GM23338 (cell line): ENCODE data around the gene SLC8B1. TPM values are rescaled to one million over a fixed set of nuclear protein-coding genes. Genes with fewer than 3 reads are reported as not detected.

Experiments used
- ATAC-seq: fragments of 200-7000 bp; cut with Tn5 transposase; 3 replicates; pipeline ENCODE4 v1.9.1; 2020
- DNase-seq: peaks from one replicate; pipeline ENCODE4 v3.0.0-alpha.2; 2015; ENCODE audit warnings: low spot score
- H2AFZ ChIP-seq: fragments of 200-600 bp; sonication (generic); 2 replicates; pipeline ENCODE4 v1.8.0; 2016; ENCODE audit warnings: antibody characterized with exemption, mild to moderate bottlenecking, moderate library complexity
- H3F3A ChIP-seq: fragments of 200-600 bp; sonication (generic); replicated peaks from 2 replicates; pipeline ENCODE4 v1.8.0; 2017; ENCODE audit warnings: antibody characterized with exemption, mixed run types, low read depth
- H3K27ac ChIP-seq: fragments of 200-600 bp; sonication (generic); 2 replicates; pipeline ENCODE4 v1.6.1; 2016; ENCODE audit warnings: low read depth
- H3K27me3 ChIP-seq: fragments of 200-600 bp; sonication (generic); 2 replicates; pipeline ENCODE4 v1.8.0; 2016; ENCODE audit warnings: mild to moderate bottlenecking, mixed run types, moderate library complexity; ENCODE audit not compliant: insufficient read depth
- H3K36me3 ChIP-seq: fragments of 200-600 bp; sonication (generic); 2 replicates; pipeline ENCODE4 v1.8.0; 2016; ENCODE audit warnings: mild to moderate bottlenecking; ENCODE audit not compliant: insufficient read depth
- H3K4me1 ChIP-seq: fragments of 200-600 bp; sonication (generic); 2 replicates; pipeline ENCODE4 v1.8.0; 2016; ENCODE audit warnings: mild to moderate bottlenecking, moderate library complexity; ENCODE audit not compliant: insufficient read depth
- H3K4me2 ChIP-seq: fragments of 200-600 bp; sonication (generic); 2 replicates; pipeline ENCODE4 v1.7.1; 2017; ENCODE audit warnings: mixed run types
- H3K4me3 ChIP-seq: fragments of 200-600 bp; sonication (generic); 2 replicates; pipeline ENCODE4 v1.6.1; 2016; ENCODE audit warnings: mixed run types
- H3K79me2 ChIP-seq: fragments of 200-600 bp; sonication (generic); replicated peaks from 2 replicates; pipeline ENCODE4 v1.8.0; 2017; ENCODE audit warnings: mild to moderate bottlenecking; ENCODE audit not compliant: insufficient read depth
- H3K9me2 ChIP-seq: fragments of 200-600 bp; sonication (generic); 2 replicates; pipeline ENCODE4 v1.8.0; 2017; ENCODE audit not compliant: insufficient read depth
- H4K20me1 ChIP-seq: fragments of 200-600 bp; sonication (generic); replicated peaks from 2 replicates; pipeline ENCODE4 v1.8.0; 2017; ENCODE audit warnings: mild to moderate bottlenecking; ENCODE audit not compliant: insufficient read depth
- H3K27ac Mint-ChIP-seq: 2 replicates; pipeline ENCODE4 v1.8.0; 2020; ENCODE audit warnings: inconsistent platforms, mild to moderate bottlenecking, moderate library complexity, mixed read lengths
- H3K27me3 Mint-ChIP-seq: 3 replicates; pipeline ENCODE4 v1.8.0; 2022; ENCODE audit warnings: low read depth, mild to moderate bottlenecking, moderate library complexity, mixed read lengths, inconsistent platforms; ENCODE audit not compliant: insufficient read depth, poor library complexity
- H3K36me3 Mint-ChIP-seq: 3 replicates; pipeline ENCODE4 v1.8.0; 2021; ENCODE audit warnings: low read depth, mild to moderate bottlenecking, inconsistent platforms, moderate library complexity, mixed read lengths
- H3K4me1 Mint-ChIP-seq: 3 replicates; pipeline ENCODE4 v1.8.0; 2020; ENCODE audit warnings: mild to moderate bottlenecking, inconsistent platforms, mixed read lengths
- H3K4me3 Mint-ChIP-seq: 3 replicates; pipeline ENCODE4 v1.8.0; 2021; ENCODE audit warnings: moderate library complexity, mild to moderate bottlenecking, inconsistent platforms, mixed read lengths
- H3K9me3 Mint-ChIP-seq: 3 replicates; pipeline ENCODE4 v1.8.0; 2020; ENCODE audit warnings: moderate library complexity, mild to moderate bottlenecking, inconsistent platforms, mixed read lengths
- CREB1 ChIP-seq: fragments of 250-450 bp; sonication (Bioruptor Pico); IDR thresholded peaks from 2 replicates; pipeline ENCODE4 v1.5.0; 2020; ENCODE audit warnings: low read depth, mild to moderate bottlenecking, moderate library complexity
- EZH2 ChIP-seq: fragments of 200-600 bp; sonication (generic); IDR thresholded peaks from one replicate; pipeline ENCODE4 v1.8.0; 2017; ENCODE audit warnings: antibody characterized with exemption, mild to moderate bottlenecking, low read depth; ENCODE audit not compliant: unreplicated experiment
- EZH2phosphoT487 ChIP-seq: fragments of 200-600 bp; sonication (generic); IDR thresholded peaks from one replicate; pipeline ENCODE4 v1.8.1; 2018; ENCODE audit warnings: antibody characterized with exemption; ENCODE audit not compliant: unreplicated experiment
- JUNB ChIP-seq: IDR thresholded peaks from one replicate; pipeline ENCODE4 v1.6.1; 2016; ENCODE audit warnings: antibody characterized with exemption; ENCODE audit not compliant: unreplicated experiment
- NANOG ChIP-seq: IDR thresholded peaks from 2 replicates; pipeline ENCODE4 v1.6.1; 2016; ENCODE audit warnings: antibody characterized with exemption, borderline replicate concordance
- POLR2AphosphoS5 ChIP-seq: IDR thresholded peaks from 2 replicates; pipeline ENCODE4 v1.6.1; 2016; ENCODE audit warnings: antibody characterized with exemption, low read depth
- STAT1 ChIP-seq: IDR thresholded peaks from one replicate; pipeline ENCODE4 v1.6.1; 2016; ENCODE audit warnings: antibody characterized with exemption; ENCODE audit not compliant: unreplicated experiment
- ZNF114 ChIP-seq: fragments of 250-450 bp; sonication (Bioruptor Pico); IDR thresholded peaks from 2 replicates; pipeline ENCODE4 v1.5.0; 2020; ENCODE audit warnings: mild to moderate bottlenecking, moderate library complexity
- ZNF331 ChIP-seq: fragments of 250-450 bp; sonication (Bioruptor Pico); IDR thresholded peaks from 2 replicates; pipeline ENCODE4 v1.5.0; 2020; ENCODE audit warnings: low read depth, mild to moderate bottlenecking, moderate library complexity
- polyA plus RNA-seq: library from polyadenylated mRNA; unstranded; fragments of >200 nt; fragmentation: Nextera tagmentation; extraction: Ambion mirVana; gene quantifications from 2 replicates; pipeline ENCODE4 v1.2.1, GENCODE V29; 2016
- total RNA-seq: library from RNA; depleted of rRNA; stranded (reverse); fragments of >200 nt; shearing (Covaris generic); gene quantifications from 2 replicates; pipeline ENCODE4 v1.2.3, GENCODE V29; 2014
- TF ChIP-seq, protein P1 (sequence below), 2 experiments: fragments of 200-600 bp in 1 of 2; sonication (generic) in 1 of 2; conservative IDR thresholded peaks; 2 replicates each; pipeline versions ENCODE4 v1.5.1 to v1.6.1; 2016 to 2017; ENCODE audit warnings: antibody characterized with exemption in 2 of 2, low read depth in 2 of 2, mild to moderate bottlenecking in 2 of 2, moderate library complexity in 1 of 2
- TF ChIP-seq, protein P2 (sequence below): fragments of 250-450 bp; sonication (Bioruptor Pico); IDR thresholded peaks from 2 replicates; pipeline ENCODE4 v1.5.0; 2020; ENCODE audit warnings: mild to moderate bottlenecking, moderate library complexity
- TF ChIP-seq, protein P3 (sequence below): IDR thresholded peaks from one replicate; pipeline ENCODE4 v1.6.1; 2018; ENCODE audit warnings: antibody characterized with exemption; ENCODE audit not compliant: unreplicated experiment
- TF ChIP-seq, protein P4 (sequence below): IDR thresholded peaks from 2 replicates; pipeline ENCODE4 v1.6.1; 2016; ENCODE audit warnings: antibody characterized with exemption

SLC8B1 gene
- total and polyA plus RNA-seq, 2 experiments from 2014 or later = 6.0 to 8.9 TPM

DNA sequence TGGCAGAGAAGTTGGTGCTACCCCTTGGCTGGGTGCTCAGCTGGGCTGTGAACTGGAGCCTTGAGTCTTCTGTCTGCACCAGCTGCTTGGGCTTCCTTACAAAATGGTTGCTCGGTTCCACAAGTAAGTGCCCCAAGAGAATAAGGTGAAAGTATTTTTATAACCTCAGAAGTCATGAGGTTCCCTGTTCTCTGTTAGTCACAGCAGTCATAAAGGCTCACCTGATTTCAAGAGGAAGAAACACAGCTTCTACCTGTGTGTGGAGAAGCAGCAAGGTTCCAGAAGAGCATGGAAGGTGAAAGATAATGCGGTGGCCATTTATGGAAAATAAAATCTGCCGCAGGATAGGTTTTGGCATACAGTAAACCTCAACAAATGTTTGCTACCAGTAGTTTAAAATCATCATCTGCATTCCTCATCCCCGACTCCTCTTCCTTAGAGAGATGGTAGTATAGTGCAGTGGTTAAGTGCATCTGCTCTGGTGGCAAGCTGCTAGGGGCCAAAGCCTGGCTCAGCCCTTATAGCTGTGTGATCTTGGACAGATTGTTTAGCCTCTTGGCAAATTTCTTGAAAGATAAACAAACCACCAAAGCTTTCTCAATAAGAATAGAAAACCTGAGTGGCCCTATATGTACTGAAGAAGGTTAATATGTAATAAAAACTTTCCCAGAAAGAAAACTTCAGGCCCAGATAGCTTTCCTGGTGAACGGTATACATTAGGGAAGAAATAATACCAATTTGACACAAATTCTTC, 81.2 kb downstream of the SLC8B1 start:
- TF ChIP-seq CREB1 (CRISPR knock-in tag) = no peak
- TF ChIP-seq POLR2AphosphoS5 = no peak
- no peak for TF ChIP-seq ZNF114 (CRISPR knock-in tag)
- no peak for TF ChIP-seq EZH2phosphoT487
- TF ChIP-seq, protein P1, sequence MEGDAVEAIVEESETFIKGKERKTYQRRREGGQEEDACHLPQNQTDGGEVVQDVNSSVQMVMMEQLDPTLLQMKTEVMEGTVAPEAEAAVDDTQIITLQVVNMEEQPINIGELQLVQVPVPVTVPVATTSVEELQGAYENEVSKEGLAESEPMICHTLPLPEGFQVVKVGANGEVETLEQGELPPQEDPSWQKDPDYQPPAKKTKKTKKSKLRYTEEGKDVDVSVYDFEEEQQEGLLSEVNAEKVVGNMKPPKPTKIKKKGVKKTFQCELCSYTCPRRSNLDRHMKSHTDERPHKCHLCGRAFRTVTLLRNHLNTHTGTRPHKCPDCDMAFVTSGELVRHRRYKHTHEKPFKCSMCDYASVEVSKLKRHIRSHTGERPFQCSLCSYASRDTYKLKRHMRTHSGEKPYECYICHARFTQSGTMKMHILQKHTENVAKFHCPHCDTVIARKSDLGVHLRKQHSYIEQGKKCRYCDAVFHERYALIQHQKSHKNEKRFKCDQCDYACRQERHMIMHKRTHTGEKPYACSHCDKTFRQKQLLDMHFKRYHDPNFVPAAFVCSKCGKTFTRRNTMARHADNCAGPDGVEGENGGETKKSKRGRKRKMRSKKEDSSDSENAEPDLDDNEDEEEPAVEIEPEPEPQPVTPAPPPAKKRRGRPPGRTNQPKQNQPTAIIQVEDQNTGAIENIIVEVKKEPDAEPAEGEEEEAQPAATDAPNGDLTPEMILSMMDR (conservative IDR thresholded peaks at IDR 0.05; ENCODE audit: low read depth in 2 of 2) = no peak
- TF ChIP-seq, protein P2, sequence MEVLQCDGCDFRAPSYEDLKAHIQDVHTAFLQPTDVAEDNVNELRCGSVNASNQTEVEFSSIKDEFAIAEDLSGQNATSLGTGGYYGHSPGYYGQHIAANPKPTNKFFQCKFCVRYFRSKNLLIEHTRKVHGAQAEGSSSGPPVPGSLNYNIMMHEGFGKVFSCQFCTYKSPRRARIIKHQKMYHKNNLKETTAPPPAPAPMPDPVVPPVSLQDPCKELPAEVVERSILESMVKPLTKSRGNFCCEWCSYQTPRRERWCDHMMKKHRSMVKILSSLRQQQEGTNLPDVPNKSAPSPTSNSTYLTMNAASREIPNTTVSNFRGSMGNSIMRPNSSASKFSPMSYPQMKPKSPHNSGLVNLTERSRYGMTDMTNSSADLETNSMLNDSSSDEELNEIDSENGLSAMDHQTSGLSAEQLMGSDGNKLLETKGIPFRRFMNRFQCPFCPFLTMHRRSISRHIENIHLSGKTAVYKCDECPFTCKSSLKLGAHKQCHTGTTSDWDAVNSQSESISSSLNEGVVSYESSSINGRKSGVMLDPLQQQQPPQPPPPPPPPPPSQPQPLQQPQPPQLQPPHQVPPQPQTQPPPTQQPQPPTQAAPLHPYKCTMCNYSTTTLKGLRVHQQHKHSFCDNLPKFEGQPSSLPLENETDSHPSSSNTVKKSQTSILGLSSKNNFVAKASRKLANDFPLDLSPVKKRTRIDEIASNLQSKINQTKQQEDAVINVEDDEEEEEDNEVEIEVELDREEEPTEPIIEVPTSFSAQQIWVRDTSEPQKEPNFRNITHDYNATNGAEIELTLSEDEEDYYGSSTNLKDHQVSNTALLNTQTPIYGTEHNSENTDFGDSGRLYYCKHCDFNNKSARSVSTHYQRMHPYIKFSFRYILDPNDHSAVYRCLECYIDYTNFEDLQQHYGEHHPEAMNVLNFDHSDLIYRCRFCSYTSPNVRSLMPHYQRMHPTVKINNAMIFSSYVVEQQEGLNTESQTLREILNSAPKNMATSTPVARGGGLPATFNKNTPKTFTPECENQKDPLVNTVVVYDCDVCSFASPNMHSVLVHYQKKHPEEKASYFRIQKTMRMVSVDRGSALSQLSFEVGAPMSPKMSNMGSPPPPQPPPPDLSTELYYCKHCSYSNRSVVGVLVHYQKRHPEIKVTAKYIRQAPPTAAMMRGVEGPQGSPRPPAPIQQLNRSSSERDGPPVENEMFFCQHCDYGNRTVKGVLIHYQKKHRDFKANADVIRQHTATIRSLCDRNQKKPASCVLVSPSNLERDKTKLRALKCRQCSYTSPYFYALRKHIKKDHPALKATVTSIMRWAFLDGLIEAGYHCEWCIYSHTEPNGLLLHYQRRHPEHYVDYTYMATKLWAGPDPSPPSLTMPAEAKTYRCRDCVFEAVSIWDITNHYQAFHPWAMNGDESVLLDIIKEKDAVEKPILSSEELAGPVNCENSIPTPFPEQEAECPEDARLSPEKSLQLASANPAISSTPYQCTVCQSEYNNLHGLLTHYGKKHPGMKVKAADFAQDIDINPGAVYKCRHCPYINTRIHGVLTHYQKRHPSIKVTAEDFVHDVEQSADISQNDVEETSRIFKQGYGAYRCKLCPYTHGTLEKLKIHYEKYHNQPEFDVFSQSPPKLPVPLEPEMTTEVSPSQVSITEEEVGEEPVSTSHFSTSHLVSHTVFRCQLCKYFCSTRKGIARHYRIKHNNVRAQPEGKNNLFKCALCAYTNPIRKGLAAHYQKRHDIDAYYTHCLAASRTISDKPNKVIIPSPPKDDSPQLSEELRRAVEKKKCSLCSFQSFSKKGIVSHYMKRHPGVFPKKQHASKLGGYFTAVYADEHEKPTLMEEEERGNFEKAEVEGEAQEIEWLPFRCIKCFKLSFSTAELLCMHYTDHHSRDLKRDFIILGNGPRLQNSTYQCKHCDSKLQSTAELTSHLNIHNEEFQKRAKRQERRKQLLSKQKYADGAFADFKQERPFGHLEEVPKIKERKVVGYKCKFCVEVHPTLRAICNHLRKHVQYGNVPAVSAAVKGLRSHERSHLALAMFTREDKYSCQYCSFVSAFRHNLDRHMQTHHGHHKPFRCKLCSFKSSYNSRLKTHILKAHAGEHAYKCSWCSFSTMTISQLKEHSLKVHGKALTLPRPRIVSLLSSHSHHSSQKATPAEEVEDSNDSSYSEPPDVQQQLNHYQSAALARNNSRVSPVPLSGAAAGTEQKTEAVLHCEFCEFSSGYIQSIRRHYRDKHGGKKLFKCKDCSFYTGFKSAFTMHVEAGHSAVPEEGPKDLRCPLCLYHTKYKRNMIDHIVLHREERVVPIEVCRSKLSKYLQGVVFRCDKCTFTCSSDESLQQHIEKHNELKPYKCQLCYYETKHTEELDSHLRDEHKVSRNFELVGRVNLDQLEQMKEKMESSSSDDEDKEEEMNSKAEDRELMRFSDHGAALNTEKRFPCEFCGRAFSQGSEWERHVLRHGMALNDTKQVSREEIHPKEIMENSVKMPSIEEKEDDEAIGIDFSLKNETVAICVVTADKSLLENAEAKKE (CRISPR knock-in tag) = no peak
- TF ChIP-seq, protein P3, sequence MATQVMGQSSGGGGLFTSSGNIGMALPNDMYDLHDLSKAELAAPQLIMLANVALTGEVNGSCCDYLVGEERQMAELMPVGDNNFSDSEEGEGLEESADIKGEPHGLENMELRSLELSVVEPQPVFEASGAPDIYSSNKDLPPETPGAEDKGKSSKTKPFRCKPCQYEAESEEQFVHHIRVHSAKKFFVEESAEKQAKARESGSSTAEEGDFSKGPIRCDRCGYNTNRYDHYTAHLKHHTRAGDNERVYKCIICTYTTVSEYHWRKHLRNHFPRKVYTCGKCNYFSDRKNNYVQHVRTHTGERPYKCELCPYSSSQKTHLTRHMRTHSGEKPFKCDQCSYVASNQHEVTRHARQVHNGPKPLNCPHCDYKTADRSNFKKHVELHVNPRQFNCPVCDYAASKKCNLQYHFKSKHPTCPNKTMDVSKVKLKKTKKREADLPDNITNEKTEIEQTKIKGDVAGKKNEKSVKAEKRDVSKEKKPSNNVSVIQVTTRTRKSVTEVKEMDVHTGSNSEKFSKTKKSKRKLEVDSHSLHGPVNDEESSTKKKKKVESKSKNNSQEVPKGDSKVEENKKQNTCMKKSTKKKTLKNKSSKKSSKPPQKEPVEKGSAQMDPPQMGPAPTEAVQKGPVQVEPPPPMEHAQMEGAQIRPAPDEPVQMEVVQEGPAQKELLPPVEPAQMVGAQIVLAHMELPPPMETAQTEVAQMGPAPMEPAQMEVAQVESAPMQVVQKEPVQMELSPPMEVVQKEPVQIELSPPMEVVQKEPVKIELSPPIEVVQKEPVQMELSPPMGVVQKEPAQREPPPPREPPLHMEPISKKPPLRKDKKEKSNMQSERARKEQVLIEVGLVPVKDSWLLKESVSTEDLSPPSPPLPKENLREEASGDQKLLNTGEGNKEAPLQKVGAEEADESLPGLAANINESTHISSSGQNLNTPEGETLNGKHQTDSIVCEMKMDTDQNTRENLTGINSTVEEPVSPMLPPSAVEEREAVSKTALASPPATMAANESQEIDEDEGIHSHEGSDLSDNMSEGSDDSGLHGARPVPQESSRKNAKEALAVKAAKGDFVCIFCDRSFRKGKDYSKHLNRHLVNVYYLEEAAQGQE = no peak
- TF ChIP-seq EZH2 = no peak
- TF ChIP-seq ZNF331 (CRISPR knock-in tag) = no peak
- no peak for TF ChIP-seq JUNB
- no peak for TF ChIP-seq NANOG
- no peak for TF ChIP-seq STAT1
- TF ChIP-seq, protein P4, sequence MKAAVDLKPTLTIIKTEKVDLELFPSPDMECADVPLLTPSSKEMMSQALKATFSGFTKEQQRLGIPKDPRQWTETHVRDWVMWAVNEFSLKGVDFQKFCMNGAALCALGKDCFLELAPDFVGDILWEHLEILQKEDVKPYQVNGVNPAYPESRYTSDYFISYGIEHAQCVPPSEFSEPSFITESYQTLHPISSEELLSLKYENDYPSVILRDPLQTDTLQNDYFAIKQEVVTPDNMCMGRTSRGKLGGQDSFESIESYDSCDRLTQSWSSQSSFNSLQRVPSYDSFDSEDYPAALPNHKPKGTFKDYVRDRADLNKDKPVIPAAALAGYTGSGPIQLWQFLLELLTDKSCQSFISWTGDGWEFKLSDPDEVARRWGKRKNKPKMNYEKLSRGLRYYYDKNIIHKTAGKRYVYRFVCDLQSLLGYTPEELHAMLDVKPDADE = no peak
- Histone ChIP-seq H3K9me2 (no peaks in the 10 kb centered on the region), H4K20me1 (no peaks in the 10 kb centered on the region), H3K4me1 (no peaks in the 10 kb centered on the region; the same call in 1 of the 2 replicates), H3K27me3 (no peaks in the 10 kb centered on the region), H3K4me3 (no peak overlapping the region), H2AFZ (no peak overlapping the region), H3K79me2 (no peaks in the 10 kb centered on the region), H3F3A (no peaks in the 10 kb centered on the region), H3K4me2 (no peak overlapping the region), H3K36me3 (no peaks in the 10 kb centered on the region), H3K27ac (no peak overlapping the region)
- Mint-ChIP-seq H3K4me1 (peaks cover under 1% of the 10 kb centered on the region), H3K9me3 (no peaks in the 10 kb centered on the region), H3K27me3 (peaks cover under 1% of the 10 kb centered on the region), H3K4me3 (no peak overlapping the region), H3K36me3 (peaks cover 7% of the 10 kb centered on the region; the same call in 2 of the 3 replicates), H3K27ac (no peak overlapping the region)
- DNase-seq = no peak
- ATAC-seq = no peak
